Right renal cortex interstitium (tissue), 3 donors: ENCODE measurements around the gene HIPK2. TPM values are rescaled to one million over a fixed set of nuclear protein-coding genes. Genes with fewer than 3 reads are reported as not detected.
"Not testable (repeated sequence)": the region's sequence is repeated elsewhere in the genome, so short reads cannot be mapped to it uniquely, and the experiment has no call there.

Experiments
- DNase-seq, 3 donors: peaks; one replicate each; pipeline ENCODE4 v3.0.0-alpha.2; 2013; ENCODE audit warnings: low read depth in 3 of 3, low spot score in 2 of 3
- polyA plus RNA-seq, 3 donors: library from polyadenylated mRNA; unstranded; fragments of 120-200 nt; gene quantifications; one replicate each; pipeline ENCODE4 v1.2.1, GENCODE V29; 2013; ENCODE audit not compliant: insufficient read length in 3 of 3

HIPK2 gene
- polyA plus RNA-seq, 3 donors: 81.5 to 88.7 (median 87.6) TPM

GRCh38 chr7:139679731-139680594 lies 97.8 kb downstream of the HIPK2 start:
- DNase-seq: no peak

- no peak for DNase-seq
Observed at GRCh38 chr7:139676390-139676789, 101.4 kb downstream of the HIPK2 start.

GRCh38 chr7:139675127-139676125 lies 102.4 kb downstream of the HIPK2 start:
- DNase-seq: no peak

GRCh38 chr7:139674752-139675126 lies 103.1 kb downstream of the HIPK2 start:
- no peak for DNase-seq

GRCh38 chr7:139674341-139674740 lies 103.5 kb downstream of the HIPK2 start:
- no peak for DNase-seq

- DNase-seq: no peak
Observed at GRCh38 chr7:139673762-139674161, 104.0 kb downstream of the HIPK2 start.

- DNase-seq: no peak
Observed at GRCh38 chr7:139673230-139673629, 104.6 kb downstream of the HIPK2 start.

GRCh38 chr7:139671967-139672366 lies 105.8 kb downstream of the HIPK2 start:
- no peak for DNase-seq

- DNase-seq: not testable (repeated sequence)
Observed at GRCh38 chr7:139670662-139671061, 107.1 kb downstream of the HIPK2 start.

GRCh38 chr7:139669106-139670061 lies 108.4 kb downstream of the HIPK2 start:
- no peak for DNase-seq

GRCh38 chr7:139667377-139667776 lies 110.4 kb downstream of the HIPK2 start:
- no peak for DNase-seq

- DNase-seq: no peak
Observed at GRCh38 chr7:139666501-139666900, 111.3 kb downstream of the HIPK2 start.

GRCh38 chr7:139664434-139664833 lies 113.4 kb downstream of the HIPK2 start:
- no peak for DNase-seq

GRCh38 chr7:139663608-139664177 lies 114.1 kb downstream of the HIPK2 start:
- DNase-seq: no peak

GRCh38 chr7:139661903-139662302 lies 115.9 kb downstream of the HIPK2 start:
- DNase-seq: no peak

- no peak for DNase-seq
Observed at GRCh38 chr7:139661043-139661440, 116.8 kb downstream of the HIPK2 start.

- no peak for DNase-seq
Observed at GRCh38 chr7:139660317-139661042, 117.3 kb downstream of the HIPK2 start.

- DNase-seq: no peak
Observed at GRCh38 chr7:139659922-139660316, 117.9 kb downstream of the HIPK2 start.
